ENCODE measurements around the gene PTPRT. TPM values are rescaled to one million over a fixed set of nuclear protein-coding genes. Genes with fewer than 3 reads are reported as not detected.

Gene PTPRT
- total and polyA plus RNA-seq, 7 donors, result under 0.01 to 0.09 (median 0.03) TPM; not detected in 1

- H3K9me3 ChIP-seq, result no peaks in the 10 kb centered on the region
- H3K36me3 ChIP-seq (ENCODE audit: insufficient read depth in 1 of 2, low read depth in 1 of 2), result no peaks in the 10 kb centered on the region
- H3K4me1 ChIP-seq, result no peaks in the 10 kb centered on the region
- peaks cover 0 to 2% (median 0%) of the 10 kb centered on the region in 3 donors for H3K27me3 ChIP-seq (ENCODE audit: insufficient read depth in 3 of 3, low read length in 2 of 3)
- WGBS, 3 donors, result 70 to 73% (median 73%) methylated on average over 4 of the region's 4 CpGs
- ATAC-seq, result no peak
- intact Hi-C loops (cut with DNase I), result no loop called here
- DNase-seq, result no peak
- no peak overlapping the region for H3K4me3 ChIP-seq
- H3K27ac ChIP-seq, result no peak overlapping the region
- no peak for TF ChIP-seq CTCF (IDR thresholded peaks at IDR 0.05)
These were observed 1051.0 kb downstream of the PTPRT start for GRCh38 chr20:42138729-42139128.

- ATAC-seq (no peak), DNase-seq (no peak)
- no peak overlapping the region for H3K4me3 ChIP-seq
- no peak overlapping the region for H3K27ac ChIP-seq
- no peak for TF ChIP-seq CTCF (IDR thresholded peaks at IDR 0.05)
- intact Hi-C loops (cut with DNase I), result no loop called here
- no peaks in the 10 kb centered on the region for H3K27me3 ChIP-seq (ENCODE audit: insufficient read depth in 3 of 3, low read length in 2 of 3)
- no peaks in the 10 kb centered on the region for H3K36me3 ChIP-seq (ENCODE audit: insufficient read depth in 1 of 2, low read depth in 1 of 2)
- WGBS, 3 donors, result 75 to 79% (median 78%) methylated on average over 5 of the region's 5 CpGs
- H3K9me3 ChIP-seq, result no peaks in the 10 kb centered on the region
- H3K4me1 ChIP-seq, result no peaks in the 10 kb centered on the region
These were observed 1055.2 kb downstream of the PTPRT start for GRCh38 chr20:42134265-42135098.

DNA sequence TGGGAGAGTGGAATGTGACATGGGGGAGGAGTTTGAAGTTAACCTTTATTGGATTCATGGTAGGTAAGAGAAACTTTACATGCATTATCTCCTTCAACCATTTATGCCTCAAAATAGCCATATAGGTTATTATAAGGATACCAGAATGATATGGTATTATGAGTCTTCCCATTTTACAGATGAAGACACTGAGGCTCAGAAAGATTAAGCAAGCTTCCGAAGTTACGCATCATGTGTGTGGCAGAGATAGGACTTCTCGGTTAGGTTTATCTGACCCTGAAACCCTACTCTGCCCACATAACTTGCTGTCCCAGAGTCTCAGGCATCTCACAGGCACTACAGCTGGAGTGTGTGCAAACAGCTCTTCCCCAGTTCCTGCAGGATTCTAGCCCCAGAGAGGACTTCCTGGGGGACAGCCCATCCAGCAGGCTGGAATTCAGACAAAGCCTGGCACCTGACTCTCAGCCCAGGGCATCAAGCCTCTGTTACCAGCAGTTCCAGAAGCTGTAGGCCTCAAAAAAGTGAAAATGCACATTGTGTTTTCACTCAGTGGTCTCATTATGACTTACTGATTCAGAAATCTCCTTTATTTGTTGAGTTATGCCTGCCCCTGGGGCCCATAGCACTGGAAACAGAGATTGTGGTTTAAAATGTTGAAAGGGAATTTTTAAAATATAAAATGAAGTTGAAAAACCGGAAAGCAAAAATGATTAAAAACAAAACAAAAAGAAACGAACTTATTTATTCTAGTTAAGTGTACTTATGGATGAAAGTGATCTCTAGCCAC is 1058.7 kb downstream of the PTPRT start:
- WGBS, 3 donors, result 82 to 85% (median 83%) methylated on average over 5 of the region's 5 CpGs
- H3K27ac ChIP-seq, result no peak overlapping the region
- H3K4me3 ChIP-seq, result no peak overlapping the region
- no peaks in the 10 kb centered on the region for H3K9me3 ChIP-seq
- DNase-seq (no peak), ATAC-seq (no peak)
- no peak for TF ChIP-seq CTCF (IDR thresholded peaks at IDR 0.05)
- H3K4me1 ChIP-seq, result no peaks in the 10 kb centered on the region
- no peaks in the 10 kb centered on the region for H3K27me3 ChIP-seq (ENCODE audit: insufficient read depth in 3 of 3, low read length in 2 of 3)
- intact Hi-C loops (cut with DNase I), result no loop called here
- no peaks in the 10 kb centered on the region for H3K36me3 ChIP-seq (ENCODE audit: insufficient read depth in 1 of 2, low read depth in 1 of 2)

- no peaks in the 10 kb centered on the region for H3K4me1 ChIP-seq
- H3K27me3 ChIP-seq (ENCODE audit: insufficient read depth in 3 of 3, low read length in 2 of 3), result no peaks in the 10 kb centered on the region
- no peak overlapping the region for H3K4me3 ChIP-seq
- no peak overlapping the region for H3K27ac ChIP-seq
- ATAC-seq, result no peak
- WGBS, 3 donors, result 14 to 37% (median 35%) methylated on average over 2 of the region's 2 CpGs
- intact Hi-C loops (cut with DNase I), result no loop called here
- H3K9me3 ChIP-seq, result no peaks in the 10 kb centered on the region
- no peaks in the 10 kb centered on the region for H3K36me3 ChIP-seq (ENCODE audit: insufficient read depth in 1 of 2, low read depth in 1 of 2)
- no peak for DNase-seq
- no peak for TF ChIP-seq CTCF (IDR thresholded peaks at IDR 0.05)
These were observed 1064.3 kb downstream of the PTPRT start for GRCh38 chr20:42125426-42125825.
